ENCODE measurements around the gene PRSS36.

PRSS36 gene

GRCh38 chr16:31118223-31119155 lies 31.4 kb downstream of the PRSS36 start:
- TF ChIP-seq POLR2AphosphoS5 (IDR thresholded peaks at IDR 0.05; ENCODE audit: low read depth, low read length), result no peak
- no peak for TF ChIP-seq REST (IDR thresholded peaks at IDR 0.05; ENCODE audit: insufficient read depth in 1 of 2, low read depth in 2 of 2, low read length in 2 of 2)
- no peak for TF ChIP-seq SIN3A (IDR thresholded peaks at IDR 0.05; ENCODE audit: borderline replicate concordance, insufficient read depth, low read length)
- no peak for TF ChIP-seq FOXP2 (optimal IDR thresholded peaks at IDR 0.05; ENCODE audit: borderline replicate concordance, extremely low read depth, extremely low read length, insufficient read depth)
- no peak for TF ChIP-seq TAF1 (IDR thresholded peaks at IDR 0.05; ENCODE audit: borderline replicate concordance, insufficient read depth, low read length)

GRCh38 chr16:31117384-31118222 lies 32.3 kb downstream of the PRSS36 start, which contains the start of gene KAT8:
TSS of gene KAT8 (plus strand) at chr16:31117664. CDS start at chr16:31117682, 18 bp downstream.
- TF ChIP-seq POLR2AphosphoS5 (IDR thresholded peaks at IDR 0.05; ENCODE audit: low read depth, low read length) (peak; percentile 75), TAF1 (IDR thresholded peaks at IDR 0.05; ENCODE audit: borderline replicate concordance, insufficient read depth, low read length) (peak; percentile 95), REST (IDR thresholded peaks at IDR 0.05; ENCODE audit: insufficient read depth in 1 of 2, low read depth in 2 of 2, low read length in 2 of 2) (no peak)

- TF ChIP-seq REST (IDR thresholded peaks at IDR 0.05; ENCODE audit: insufficient read depth in 1 of 2, low read depth in 2 of 2, low read length in 2 of 2) (no peak), POLR2AphosphoS5 (IDR thresholded peaks at IDR 0.05; ENCODE audit: low read depth, low read length) (0 out of 2 replicates have a peak, but pooled peaks have one; percentile 26), SIN3A (IDR thresholded peaks at IDR 0.05; ENCODE audit: borderline replicate concordance, insufficient read depth, low read length) (no peak)
These were observed 35.4 kb downstream of the PRSS36 start for GRCh38 chr16:31114468-31114867.

GRCh38 chr16:31113121-31114120 lies 36.4 kb downstream of the PRSS36 start:
- TF ChIP-seq FOXP2 (optimal IDR thresholded peaks at IDR 0.05; ENCODE audit: borderline replicate concordance, extremely low read depth, extremely low read length, insufficient read depth), result no peak
- TF ChIP-seq REST (IDR thresholded peaks at IDR 0.05; ENCODE audit: insufficient read depth in 1 of 2, low read depth in 2 of 2, low read length in 2 of 2), result no peak
- no peak for TF ChIP-seq TAF1 (IDR thresholded peaks at IDR 0.05; ENCODE audit: borderline replicate concordance, insufficient read depth, low read length)
- no peak; the same call in 1 of the 2 replicates for TF ChIP-seq POLR2AphosphoS5 (IDR thresholded peaks at IDR 0.05; ENCODE audit: low read depth, low read length)
- no peak for TF ChIP-seq SIN3A (IDR thresholded peaks at IDR 0.05; ENCODE audit: borderline replicate concordance, insufficient read depth, low read length)

Measured in PFSK-1 (cell line).